AG09309 (cell line): ENCODE data around the gene ANO10.
"Not testable (repeated sequence)": the region's sequence is repeated elsewhere in the genome, so short reads cannot be mapped to it uniquely, and the experiment has no call there.

Source experiments
- DNase-seq: peaks from one replicate; pipeline ENCODE4 v3.0.0-alpha.2; 2010; ENCODE audit warnings: low read depth
- H3K4me3 ChIP-seq: 2 replicates; pipeline ENCODE4 v1.5.1; 2011; ENCODE audit warnings: mild to moderate bottlenecking, low read depth, low read length, moderate library complexity; ENCODE audit not compliant: control insufficient read depth
- TF ChIP-seq, protein P1 (sequence below): IDR thresholded peaks from 2 replicates; pipeline ENCODE4 v1.5.1; 2011; ENCODE audit warnings: mild to moderate bottlenecking, low read depth, low read length, inconsistent platforms; ENCODE audit not compliant: insufficient read depth, control insufficient read depth; ENCODE audit errors: missing control alignments

Gene ANO10, protein sequence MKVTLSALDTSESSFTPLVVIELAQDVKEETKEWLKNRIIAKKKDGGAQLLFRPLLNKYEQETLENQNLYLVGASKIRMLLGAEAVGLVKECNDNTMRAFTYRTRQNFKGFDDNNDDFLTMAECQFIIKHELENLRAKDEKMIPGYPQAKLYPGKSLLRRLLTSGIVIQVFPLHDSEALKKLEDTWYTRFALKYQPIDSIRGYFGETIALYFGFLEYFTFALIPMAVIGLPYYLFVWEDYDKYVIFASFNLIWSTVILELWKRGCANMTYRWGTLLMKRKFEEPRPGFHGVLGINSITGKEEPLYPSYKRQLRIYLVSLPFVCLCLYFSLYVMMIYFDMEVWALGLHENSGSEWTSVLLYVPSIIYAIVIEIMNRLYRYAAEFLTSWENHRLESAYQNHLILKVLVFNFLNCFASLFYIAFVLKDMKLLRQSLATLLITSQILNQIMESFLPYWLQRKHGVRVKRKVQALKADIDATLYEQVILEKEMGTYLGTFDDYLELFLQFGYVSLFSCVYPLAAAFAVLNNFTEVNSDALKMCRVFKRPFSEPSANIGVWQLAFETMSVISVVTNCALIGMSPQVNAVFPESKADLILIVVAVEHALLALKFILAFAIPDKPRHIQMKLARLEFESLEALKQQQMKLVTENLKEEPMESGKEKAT

DNA sequence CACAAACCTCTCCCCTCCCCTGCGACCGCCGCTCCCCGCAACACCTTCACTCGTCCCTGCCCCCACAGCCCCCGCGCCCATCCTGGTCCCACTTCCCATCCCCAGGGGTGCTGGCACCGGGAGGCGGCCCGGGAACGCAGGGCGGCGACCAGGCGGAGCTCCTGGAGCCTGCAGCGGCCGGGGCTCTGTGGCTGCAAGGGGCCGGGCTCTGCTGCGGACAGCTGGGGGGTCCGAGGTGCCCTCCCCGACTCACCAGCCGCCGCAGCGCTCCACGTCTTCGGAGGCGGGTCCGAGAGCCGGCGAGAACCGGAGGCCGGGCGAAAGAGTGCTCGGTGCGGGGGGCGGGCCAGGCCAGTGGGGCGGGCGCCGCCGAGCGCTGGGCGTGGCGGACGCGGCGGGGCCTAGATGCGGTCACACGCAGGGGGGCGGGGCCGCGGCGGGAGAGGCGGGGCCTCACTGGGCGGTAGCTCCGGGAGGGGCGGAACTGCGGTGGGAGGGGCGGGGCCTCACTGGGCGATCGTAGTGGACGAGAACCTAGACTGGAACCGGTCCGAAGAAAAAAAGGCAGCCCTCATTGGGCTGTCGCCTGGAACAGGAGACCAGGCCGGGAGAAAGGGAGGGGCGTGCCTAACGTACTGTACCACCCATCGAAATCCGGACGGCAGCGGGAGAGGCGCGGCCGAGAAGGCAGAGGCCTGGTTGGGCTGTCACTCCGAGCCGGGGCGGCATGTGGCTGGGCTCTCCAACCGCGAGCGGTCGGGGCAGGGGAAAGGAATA lies at the start of gene ANO10:
Gene ANO10 (minus strand): TSS at position 356 of the 777 bp plus-strand sequence. CDS start 16,159 bp downstream, outside the sequence.
- H3K4me3 ChIP-seq = peak within 1 kb of the TSS; percentile 90
- peak; percentile 98 for DNase-seq
- TF ChIP-seq, protein P1, sequence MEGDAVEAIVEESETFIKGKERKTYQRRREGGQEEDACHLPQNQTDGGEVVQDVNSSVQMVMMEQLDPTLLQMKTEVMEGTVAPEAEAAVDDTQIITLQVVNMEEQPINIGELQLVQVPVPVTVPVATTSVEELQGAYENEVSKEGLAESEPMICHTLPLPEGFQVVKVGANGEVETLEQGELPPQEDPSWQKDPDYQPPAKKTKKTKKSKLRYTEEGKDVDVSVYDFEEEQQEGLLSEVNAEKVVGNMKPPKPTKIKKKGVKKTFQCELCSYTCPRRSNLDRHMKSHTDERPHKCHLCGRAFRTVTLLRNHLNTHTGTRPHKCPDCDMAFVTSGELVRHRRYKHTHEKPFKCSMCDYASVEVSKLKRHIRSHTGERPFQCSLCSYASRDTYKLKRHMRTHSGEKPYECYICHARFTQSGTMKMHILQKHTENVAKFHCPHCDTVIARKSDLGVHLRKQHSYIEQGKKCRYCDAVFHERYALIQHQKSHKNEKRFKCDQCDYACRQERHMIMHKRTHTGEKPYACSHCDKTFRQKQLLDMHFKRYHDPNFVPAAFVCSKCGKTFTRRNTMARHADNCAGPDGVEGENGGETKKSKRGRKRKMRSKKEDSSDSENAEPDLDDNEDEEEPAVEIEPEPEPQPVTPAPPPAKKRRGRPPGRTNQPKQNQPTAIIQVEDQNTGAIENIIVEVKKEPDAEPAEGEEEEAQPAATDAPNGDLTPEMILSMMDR = no peak

DNA sequence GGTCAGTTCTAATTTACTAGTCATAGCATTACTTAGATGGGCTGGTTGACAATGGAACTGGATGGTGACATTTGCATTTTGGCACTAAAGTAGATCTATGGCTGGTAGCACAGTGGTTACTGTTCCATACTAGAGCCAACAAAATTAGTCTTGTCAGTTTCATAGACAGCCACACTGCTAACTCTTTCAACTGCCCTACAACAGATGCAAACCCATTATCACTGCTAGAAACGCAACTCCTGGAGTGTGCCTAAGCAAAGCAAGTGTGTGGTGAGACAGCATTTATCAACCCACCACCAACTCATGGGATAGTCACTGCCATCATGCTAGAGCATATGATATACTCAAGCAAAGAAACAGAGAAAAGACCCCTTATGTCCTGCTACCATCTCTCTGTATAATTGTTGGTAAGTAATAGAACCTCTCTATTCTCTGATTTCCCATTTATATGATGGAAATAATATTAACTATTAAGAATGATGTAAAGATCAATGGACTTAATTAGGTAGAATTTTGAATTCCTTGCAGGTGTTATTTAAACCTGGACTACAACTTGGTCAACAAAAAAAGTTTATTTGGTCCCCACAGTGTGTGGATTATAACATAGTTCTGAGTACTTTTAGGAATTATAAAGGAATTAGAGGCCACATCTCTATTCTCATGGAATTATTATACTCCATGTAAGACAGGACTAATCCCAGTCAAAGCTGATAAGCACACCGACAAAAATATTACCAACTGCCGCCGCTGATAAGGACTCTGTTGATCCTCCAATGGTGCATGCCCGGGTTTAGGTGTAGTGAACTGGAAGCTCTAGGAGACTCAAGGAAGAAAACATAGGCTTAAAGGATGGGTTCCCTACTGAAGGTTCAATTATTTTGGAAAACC lies 49.1 kb upstream of the ANO10 start:
- no peak overlapping the region for H3K4me3 ChIP-seq
- TF ChIP-seq, protein P1 = no peak
- DNase-seq = no peak

DNA sequence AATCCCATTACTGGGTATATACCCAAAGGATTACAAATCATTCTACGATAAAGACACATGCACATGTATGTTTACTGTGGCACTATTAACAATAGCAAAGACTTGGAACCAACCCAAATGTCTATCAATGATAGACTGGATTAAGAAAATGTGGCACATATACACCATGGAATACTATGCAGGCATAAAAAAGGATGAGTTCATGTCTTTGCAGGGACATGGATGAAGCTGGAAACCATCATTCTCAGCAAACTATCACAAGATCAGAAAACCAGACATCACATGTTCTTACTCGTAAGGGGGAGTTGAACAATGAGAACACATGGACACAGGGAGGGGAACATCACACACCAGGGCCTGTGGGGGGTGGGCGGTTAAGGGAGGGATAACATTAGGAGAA lies 43.2 kb upstream of the ANO10 start:
- not testable (repeated sequence) for DNase-seq, H3K4me3 ChIP-seq

DNA sequence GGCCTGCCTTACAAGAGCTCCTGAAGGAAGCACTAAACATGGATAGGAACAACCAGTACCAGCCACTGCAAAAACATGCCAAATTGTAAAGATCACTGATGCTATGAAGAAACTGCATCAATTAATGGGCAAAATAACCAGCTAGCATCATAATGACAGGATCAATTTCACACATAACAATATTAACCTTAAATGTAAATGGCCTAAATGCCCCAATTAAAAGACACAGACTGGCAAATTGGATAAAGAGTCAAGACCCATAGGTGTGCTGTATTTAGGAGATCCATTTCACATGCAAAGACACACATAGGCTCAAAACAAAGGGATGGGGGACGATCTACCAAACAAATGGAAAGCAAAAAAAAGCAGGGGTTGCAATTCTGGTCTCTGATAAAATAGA lies 39.6 kb upstream of the ANO10 start:
- not testable (repeated sequence) for DNase-seq, H3K4me3 ChIP-seq

DNA sequence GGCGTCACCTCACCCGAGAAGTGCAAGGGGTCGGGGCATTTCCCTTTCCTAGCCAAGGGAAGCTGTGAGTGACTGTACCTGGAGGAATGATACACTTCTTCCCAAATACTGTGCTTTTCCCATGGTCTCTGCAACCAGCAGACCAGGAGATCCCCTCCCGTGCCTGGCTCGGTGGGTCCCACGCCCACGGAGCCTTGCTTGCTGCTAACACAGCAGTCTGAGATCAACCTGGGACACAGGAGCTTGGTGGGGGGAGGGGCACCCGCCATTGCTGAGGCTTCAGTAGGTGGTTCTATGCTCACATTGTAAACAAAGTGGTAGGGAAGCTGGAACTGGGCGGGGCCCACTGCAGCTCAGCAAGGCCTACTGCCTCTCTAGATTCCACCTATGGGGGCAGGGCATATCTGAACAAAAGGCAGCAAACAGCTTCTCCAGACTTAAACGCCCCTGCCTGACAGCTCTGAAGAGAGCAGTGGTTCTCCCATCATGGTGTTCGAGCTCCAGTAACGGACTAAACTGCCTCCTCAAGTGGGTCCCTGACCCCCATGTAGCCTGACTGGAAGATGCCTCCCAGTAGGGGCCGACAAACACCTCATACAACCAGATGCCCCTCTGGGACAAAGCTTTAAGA lies 37.6 kb upstream of the ANO10 start:
- no peak for DNase-seq
- TF ChIP-seq, protein P1 = no peak
- no peak overlapping the region for H3K4me3 ChIP-seq

DNA sequence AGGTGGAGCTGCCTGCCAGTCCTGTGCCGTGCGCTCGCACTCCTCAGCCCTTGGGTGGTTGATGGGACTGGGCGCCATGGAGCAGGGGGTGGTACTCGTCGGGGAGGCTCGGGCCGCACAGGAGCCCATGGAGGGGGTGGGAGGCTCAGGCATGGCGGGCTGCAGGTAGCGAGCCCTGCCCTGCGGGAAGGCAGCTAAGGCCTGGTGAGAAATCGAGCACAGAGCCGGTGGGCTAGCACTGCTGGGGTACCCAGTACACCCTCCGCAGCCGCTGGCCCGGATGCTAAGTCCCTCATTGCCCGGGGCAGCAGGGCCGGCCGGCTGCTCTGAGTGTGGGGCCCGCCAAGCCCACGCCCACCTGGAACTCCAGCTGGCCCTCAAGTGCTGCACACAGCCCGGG lies 34.6 kb upstream of the ANO10 start:
- H3K4me3 ChIP-seq, DNase-seq: not testable (repeated sequence)

DNA sequence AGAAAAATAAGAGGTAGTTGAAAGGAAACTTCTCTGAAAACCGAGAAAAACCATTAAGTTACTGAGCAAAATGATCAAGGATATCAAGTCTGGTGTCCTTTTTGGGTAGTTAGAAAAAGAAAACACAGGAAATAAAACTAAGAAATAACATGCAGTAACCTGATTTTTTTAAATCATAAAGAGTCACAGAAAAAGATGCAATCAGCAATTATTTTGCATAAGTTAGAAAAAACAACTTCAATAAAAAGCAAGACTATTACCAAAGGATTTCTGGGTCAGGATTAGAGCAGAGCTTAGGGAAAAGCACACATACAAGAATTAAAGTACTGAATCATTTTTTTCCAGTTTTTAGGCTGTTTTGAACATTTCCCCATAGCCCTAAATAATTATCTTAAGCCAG lies 28.5 kb upstream of the ANO10 start:
- DNase-seq = no peak
- TF ChIP-seq, protein P1 = no peak
- H3K4me3 ChIP-seq = no peak overlapping the region
